ENCODE results near the gene ARID1B. TPM values are rescaled to one million over a fixed set of nuclear protein-coding genes. Genes with fewer than 3 reads are reported as not detected.

The ARID1B gene
- total and polyA plus RNA-seq, 10 of the 15 experiments (the other 5 are each of a cell fraction or from before 2014, with no cell fraction given): 24.7 to 133 (median 54.6) TPM

GRCh38 chr6:157121897-157122296 lies 344.7 kb downstream of the ARID1B start:
- in situ Hi-C loops (cut with MboI) (no loop called here), intact Hi-C loops (cut with micrococcal nuclease; ENCODE audit: unreplicated experiment) (no loop called here)
- ChIA-PET POLR2A (no interaction called here), SMC1A (ENCODE audit: uncharacterized antibody, unreplicated experiment) (no interaction called here), CTCF (interaction anchor here (1.8 kb wide), 1 partner anchor 87 kb away, joined by 3 read pairs; no protein-coding TSS in a partner anchor), RAD21 (ENCODE audit: unreplicated experiment) (no interaction called here)
- no TSS peak for BruUV-seq (replicated peaks)
- Histone ChIP-seq H3K4me3 (no peak overlapping the region), H2AFZ (ENCODE audit: control insufficient read depth, low read depth, low read length) (no peak overlapping the region), H3K9me3 (replicated peaks; ENCODE audit: control insufficient read depth, insufficient read depth, low read length) (no peaks in the 10 kb centered on the region), H3K79me2 (ENCODE audit: control insufficient read depth, insufficient read depth, low read length) (no peaks in the 10 kb centered on the region; the same call in 1 of the 2 replicates), H3K27ac (ENCODE audit: control insufficient read depth, insufficient read depth) (no peak overlapping the region), H3K4me1 (ENCODE audit: control insufficient read depth, insufficient read depth, low read length) (no peaks in the 10 kb centered on the region), H3K9ac (ENCODE audit: control insufficient read depth, insufficient read depth, low read length) (no peak overlapping the region), H3K27me3 (replicated peaks in 1 of 2; ENCODE audit: control insufficient read depth in 2 of 2, insufficient read depth in 2 of 2, low read length in 1 of 2) (no peaks in the 10 kb centered on the region), H4K20me1 (ENCODE audit: control insufficient read depth, insufficient read depth) (no peaks in the 10 kb centered on the region), H3K36me3 (ENCODE audit: control insufficient read depth in 2 of 2, insufficient read depth in 2 of 2, low read length in 1 of 2) (peaks cover 6 to 18% of the 10 kb centered on the region in 2 experiments; a peak in 3 of 4 replicates), H3K4me2 (ENCODE audit: control insufficient read depth, insufficient read depth) (no peak overlapping the region)
- ATAC-seq (no peak), FAIRE-seq (no peak), DNase-seq (ENCODE audit: low read depth, low spot score) (no peak)
- over 99% methylated on average over 6 of the region's 6 CpGs for WGBS (ENCODE audit: insufficient coverage, insufficient replicate concordance, low lambda C conversion rate, missing lambda C conversion rate)
- no peak for TF ChIP-seq NFIC (IDR thresholded peaks at IDR 0.05; ENCODE audit: low read depth, low read length)

GRCh38 chr6:157123234-157123633 lies 346.1 kb downstream of the ARID1B start:
- Histone ChIP-seq H3K9me3 (replicated peaks; ENCODE audit: control insufficient read depth, insufficient read depth, low read length) (no peaks in the 10 kb centered on the region), H2AFZ (ENCODE audit: control insufficient read depth, low read depth, low read length) (no peak overlapping the region), H3K36me3 (ENCODE audit: control insufficient read depth in 2 of 2, insufficient read depth in 2 of 2, low read length in 1 of 2) (peaks cover 7 to 22% of the 10 kb centered on the region in 2 experiments; a peak in 3 of 4 replicates), H4K20me1 (ENCODE audit: control insufficient read depth, insufficient read depth) (no peaks in the 10 kb centered on the region), H3K4me1 (ENCODE audit: control insufficient read depth, insufficient read depth, low read length) (no peaks in the 10 kb centered on the region), H3K27me3 (replicated peaks in 1 of 2; ENCODE audit: control insufficient read depth in 2 of 2, insufficient read depth in 2 of 2, low read length in 1 of 2) (no peaks in the 10 kb centered on the region), H3K79me2 (ENCODE audit: control insufficient read depth, insufficient read depth, low read length) (no peaks in the 10 kb centered on the region; the same call in 1 of the 2 replicates), H3K27ac (ENCODE audit: control insufficient read depth, insufficient read depth) (no peak overlapping the region), H3K4me2 (ENCODE audit: control insufficient read depth, insufficient read depth) (no peak overlapping the region), H3K4me3 (no peak overlapping the region), H3K9ac (ENCODE audit: control insufficient read depth, insufficient read depth, low read length) (no peak overlapping the region)
- WGBS (ENCODE audit: insufficient coverage, insufficient replicate concordance, low lambda C conversion rate, missing lambda C conversion rate): 100% methylated on average over 4 of the region's 6 CpGs
- ATAC-seq (no peak), DNase-seq (ENCODE audit: low read depth, low spot score) (no peak), FAIRE-seq (no peak)
- ChIA-PET POLR2A (no interaction called here), SMC1A (ENCODE audit: uncharacterized antibody, unreplicated experiment) (interaction anchor here (1.3 kb wide), 1 partner anchor 78 kb away, joined by 5 read pairs; no protein-coding TSS in a partner anchor), CTCF (interaction anchor here (0.9 to 1.7 kb wide), 2 partner anchors 30 to 86 kb away, joined by 4 read pairs; no protein-coding TSS in a partner anchor), RAD21 (ENCODE audit: unreplicated experiment) (interaction anchor here (0.6 kb wide), 1 partner anchor 168 kb away, joined by 3 read pairs; no protein-coding TSS in a partner anchor)
- no peak for TF ChIP-seq SREBF1 (IDR thresholded peaks at IDR 0.05; ENCODE audit: low read length)
- TF ChIP-seq ASH2L (IDR thresholded peaks at IDR 0.05; ENCODE audit: borderline replicate concordance, low read depth): no peak
- no peak for TF ChIP-seq SMC3 (IDR thresholded peaks at IDR 0.05; ENCODE audit: borderline replicate concordance, low read length)
- TF ChIP-seq FOXK2 (IDR thresholded peaks at IDR 0.05): no peak
- intact Hi-C loops (cut with micrococcal nuclease; ENCODE audit: unreplicated experiment): no loop called here
- in situ Hi-C loops (cut with MboI): no loop called here
- BruUV-seq (replicated peaks): no TSS peak

Measured in GM12878 (cell line).